Endothelial cell of umbilical vein (primary cell): Measurements from ENCODE around the gene ACYP2. TPM values are rescaled to one million over a fixed set of nuclear protein-coding genes. Genes with fewer than 3 reads are reported as not detected.

Source experiments
- BruUV-seq: library from RNA; stranded (reverse); fragments of 400-500 nt; replicated peaks from 2 replicates; lab custom pipeline; 2021; lab: Mats Ljungman, UMichigan
- CTCF ChIA-PET: fragments of 300-600, 350-600 bp; sonication (Branson Sonifier 250); formaldehyde crosslinking; loops from one replicate; lab custom pipeline; 2021; ENCODE audit warnings: antibody characterized with exemption, inconsistent platforms; lab: Charles Lee
- POLR2A ChIA-PET: fragments of 300-600, 350-600 bp; sonication (Branson Sonifier 250); formaldehyde crosslinking; loops from one replicate; lab custom pipeline; 2021; ENCODE audit warnings: antibody characterized with exemption, inconsistent platforms; lab: Charles Lee
- DNase-seq: peaks from one replicate; pipeline ENCODE4 v3.0.0-alpha.2; 2011; ENCODE audit warnings: low read depth, low spot score
- FAIRE-seq: peaks from 2 replicates; lab custom pipeline; 2011; peaks lifted over from hg19 to GRCh38; lab: Jason Lieb, UNC
- H2AFZ ChIP-seq: 2 replicates; pipeline ENCODE4 v1.6.0; 2012; ENCODE audit warnings: low read depth, low read length, control low read depth, inconsistent platforms
- H3K27ac ChIP-seq: 2 replicates; pipeline ENCODE4 v1.5.1; 2011; ENCODE audit warnings: low read depth, mild to moderate bottlenecking, control low read depth, low read length, moderate library complexity; ENCODE audit not compliant: insufficient read depth
- H3K27me3 ChIP-seq, 2 experiments: 2 replicates each; pipeline versions ENCODE4 v1.6.0 to v1.6.1; 2011; ENCODE audit warnings: low read length in 2 of 2, mixed read lengths in 1 of 2; ENCODE audit not compliant: control insufficient read depth in 2 of 2, insufficient read depth in 2 of 2
- H3K36me3 ChIP-seq, 2 experiments: 2 replicates in 1 of 2; 3 replicates in 1 of 2; pipeline ENCODE4 v1.5.1; 2011; ENCODE audit warnings: low read length in 2 of 2, mild to moderate bottlenecking in 1 of 2, moderate library complexity in 1 of 2; ENCODE audit not compliant: control insufficient read depth in 2 of 2, insufficient read depth in 2 of 2; ENCODE audit errors: extremely low read depth in 1 of 2
- H3K4me1 ChIP-seq: 3 replicates; pipeline ENCODE4 v1.5.1; 2011; ENCODE audit warnings: mild to moderate bottlenecking, low read length; ENCODE audit not compliant: control insufficient read depth, insufficient read depth; ENCODE audit errors: extremely low read depth
- H3K4me2 ChIP-seq: 2 replicates; pipeline ENCODE4 v1.6.1; 2011; ENCODE audit warnings: low read length, control low read depth, mixed read lengths; ENCODE audit not compliant: insufficient read depth
- H3K4me3 ChIP-seq, 3 experiments: fragments of 200-600 bp in 1 of 3; sonication (generic), shearing (Covaris generic) in 1 of 3; replicated peaks in 1 of 3; 2 replicates each; pipeline ENCODE4 v1.5.1; 2011 to 2016; ENCODE audit warnings: control low read depth in 3 of 3, low read length in 3 of 3, mild to moderate bottlenecking in 2 of 3, inconsistent platforms in 1 of 3, low read depth in 1 of 3, moderate library complexity in 1 of 3; ENCODE audit not compliant: insufficient read depth in 1 of 3
- H3K79me2 ChIP-seq: 2 replicates; pipeline ENCODE4 v1.6.0; 2012; ENCODE audit warnings: low read length, inconsistent platforms; ENCODE audit not compliant: control insufficient read depth, insufficient read depth
- H3K9ac ChIP-seq: replicated peaks from 2 replicates; pipeline ENCODE3; 2011; ENCODE audit warnings: low read length, control low read depth; ENCODE audit not compliant: insufficient read depth; ENCODE audit errors: extremely low read depth
- H3K9me1 ChIP-seq: replicated peaks from 3 replicates; pipeline ENCODE4 v1.6.0; 2011; ENCODE audit warnings: mild to moderate bottlenecking, low read length; ENCODE audit not compliant: control insufficient read depth, insufficient read depth; ENCODE audit errors: extremely low read depth
- H3K9me3 ChIP-seq: replicated peaks from 2 replicates; pipeline ENCODE4 v1.5.1; 2012; ENCODE audit warnings: low read length, inconsistent platforms; ENCODE audit not compliant: control insufficient read depth, insufficient read depth
- H4K20me1 ChIP-seq: replicated peaks from 2 replicates; pipeline ENCODE3; 2011; ENCODE audit warnings: mild to moderate bottlenecking, low read length; ENCODE audit not compliant: control insufficient read depth, insufficient read depth; ENCODE audit errors: extremely low read depth
- EZH2 ChIP-seq: IDR thresholded peaks from 2 replicates; pipeline ENCODE4 v1.6.1; 2012; ENCODE audit warnings: borderline replicate concordance, low read depth, mild to moderate bottlenecking, moderate library complexity, low read length, inconsistent platforms; ENCODE audit not compliant: severe bottlenecking
- FOS ChIP-seq: IDR thresholded peaks from 2 replicates; pipeline ENCODE4 v1.6.1; 2011; ENCODE audit warnings: mild to moderate bottlenecking, low read length, moderate library complexity, borderline replicate concordance; ENCODE audit not compliant: insufficient read depth
- GATA2 ChIP-seq: IDR thresholded peaks from 2 replicates; pipeline ENCODE4 v1.7.0; 2011; ENCODE audit warnings: low read depth, mild to moderate bottlenecking, moderate library complexity, mixed read lengths, low read length; ENCODE audit not compliant: insufficient read length, insufficient read depth
- JUN ChIP-seq: IDR thresholded peaks from 2 replicates; pipeline ENCODE4 v1.6.1; 2011; ENCODE audit warnings: borderline replicate concordance, low read depth; ENCODE audit not compliant: insufficient read length, insufficient read depth
- MYC ChIP-seq: IDR thresholded peaks from one replicate; pipeline ENCODE4 v1.6.1; 2011; ENCODE audit warnings: mild to moderate bottlenecking, low read depth, low read length
- POLR2A ChIP-seq: IDR thresholded peaks from 2 replicates; pipeline ENCODE4 v1.6.1; 2012; ENCODE audit warnings: low read depth, mild to moderate bottlenecking, control low read depth, low read length
- POLR2AphosphoS5 ChIP-seq: IDR thresholded peaks from 2 replicates; pipeline ENCODE4 v1.6.1; 2012; ENCODE audit warnings: low read depth, mild to moderate bottlenecking, control low read depth, low read length, moderate library complexity; ENCODE audit not compliant: insufficient read depth
- dilution Hi-C: fragments of 300-500 bp; cut with MboI; formaldehyde crosslinking; loops from one replicate; pipeline ENCODE4 v1.15.0; 2019; ENCODE audit warnings: low sequenced_read_pairs; ENCODE audit not compliant: extremely low pct_ligation_motif_present
- intact Hi-C: fragments of 100-400 bp; cut with micrococcal nuclease; formaldehyde crosslinking; loops from one replicate; pipeline ENCODE4 v1.10.0; 2022
- polyA plus RNA-seq, 4 experiments: library from polyadenylated mRNA; depleted of rRNA in 3 of 4; stranded (reverse) in 3 of 4; unstranded in 1 of 4; fragments of >200 nt; gene quantifications; 2 replicates each; pipeline versions ENCODE4 v1.2.1 to v1.2.3, GENCODE V29; 2011 to 2012; ENCODE audit warnings: missing spikeins in 1 of 4
- total RNA-seq: library from RNA; stranded (reverse); gene quantifications from 2 replicates; pipeline ENCODE4 v1.2.3, GENCODE V29; 2021
- TF ChIP-seq, protein P1 (sequence below): IDR thresholded peaks from 2 replicates; pipeline ENCODE4 v1.6.1; 2011; ENCODE audit not compliant: insufficient read depth, insufficient read length
- TF ChIP-seq, protein P2 (sequence below), 2 donors: IDR thresholded peaks; 1 replicate in 1 of 2; 2 replicates in 1 of 2; pipeline ENCODE4 v1.5.1; 2011; ENCODE audit warnings: low read length in 2 of 2, mild to moderate bottlenecking in 2 of 2, moderate library complexity in 2 of 2, control low read depth in 1 of 2, inconsistent platforms in 1 of 2, low read depth in 1 of 2; ENCODE audit not compliant: insufficient read depth in 1 of 2; ENCODE audit errors: extremely low read depth in 1 of 2

Gene ACYP2
- total and polyA plus RNA-seq, 2 donors (not counting 3 experiments of a cell fraction or from before 2014, with no cell fraction given): 3.9 to 7.9 TPM

DNA sequence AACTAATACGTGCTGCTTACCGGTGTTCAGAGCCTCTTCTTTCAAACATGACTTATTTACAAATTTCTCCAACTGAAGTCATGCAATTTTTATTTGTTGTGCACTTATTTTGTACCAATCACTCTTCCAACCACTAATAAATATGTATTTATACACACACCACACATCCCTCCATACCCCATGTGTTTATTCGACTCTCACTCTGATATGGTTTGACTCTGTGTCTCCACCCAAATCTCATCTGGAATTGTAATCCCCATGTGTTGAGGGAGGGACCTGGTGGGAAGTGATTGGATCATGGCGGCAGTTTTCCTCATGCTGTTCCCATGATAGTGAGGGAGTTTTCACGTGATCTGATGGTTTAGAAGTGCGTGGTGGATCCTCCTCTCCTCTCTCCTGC lies 49.5 kb upstream of the ACYP2 start:
- Histone ChIP-seq H3K9ac (no peak overlapping the region), H3K36me3 (no peaks in the 10 kb centered on the region), H3K79me2 (no peaks in the 10 kb centered on the region), H3K9me1 (no peaks in the 10 kb centered on the region), H3K4me2 (no peak overlapping the region), H3K4me1 (no peaks in the 10 kb centered on the region), H3K9me3 (no peaks in the 10 kb centered on the region), H3K4me3 (no peak overlapping the region), H2AFZ (no peak overlapping the region), H3K27me3 (no peaks in the 10 kb centered on the region), H4K20me1 (no peaks in the 10 kb centered on the region), H3K27ac (no peak overlapping the region)
- intact Hi-C loops (no loop called here), dilution Hi-C loops (no loop called here)
- ChIA-PET CTCF (no interaction called here), POLR2A (no interaction called here)
- TF ChIP-seq, protein P1, sequence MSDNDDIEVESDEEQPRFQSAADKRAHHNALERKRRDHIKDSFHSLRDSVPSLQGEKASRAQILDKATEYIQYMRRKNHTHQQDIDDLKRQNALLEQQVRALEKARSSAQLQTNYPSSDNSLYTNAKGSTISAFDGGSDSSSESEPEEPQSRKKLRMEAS: no peak
- TF ChIP-seq FOS (no peak), POLR2A (no peak), EZH2 (no peak), GATA2 (no peak), MYC (no peak), POLR2AphosphoS5 (no peak), JUN (no peak)
- TF ChIP-seq, protein P2, sequence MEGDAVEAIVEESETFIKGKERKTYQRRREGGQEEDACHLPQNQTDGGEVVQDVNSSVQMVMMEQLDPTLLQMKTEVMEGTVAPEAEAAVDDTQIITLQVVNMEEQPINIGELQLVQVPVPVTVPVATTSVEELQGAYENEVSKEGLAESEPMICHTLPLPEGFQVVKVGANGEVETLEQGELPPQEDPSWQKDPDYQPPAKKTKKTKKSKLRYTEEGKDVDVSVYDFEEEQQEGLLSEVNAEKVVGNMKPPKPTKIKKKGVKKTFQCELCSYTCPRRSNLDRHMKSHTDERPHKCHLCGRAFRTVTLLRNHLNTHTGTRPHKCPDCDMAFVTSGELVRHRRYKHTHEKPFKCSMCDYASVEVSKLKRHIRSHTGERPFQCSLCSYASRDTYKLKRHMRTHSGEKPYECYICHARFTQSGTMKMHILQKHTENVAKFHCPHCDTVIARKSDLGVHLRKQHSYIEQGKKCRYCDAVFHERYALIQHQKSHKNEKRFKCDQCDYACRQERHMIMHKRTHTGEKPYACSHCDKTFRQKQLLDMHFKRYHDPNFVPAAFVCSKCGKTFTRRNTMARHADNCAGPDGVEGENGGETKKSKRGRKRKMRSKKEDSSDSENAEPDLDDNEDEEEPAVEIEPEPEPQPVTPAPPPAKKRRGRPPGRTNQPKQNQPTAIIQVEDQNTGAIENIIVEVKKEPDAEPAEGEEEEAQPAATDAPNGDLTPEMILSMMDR (IDR thresholded peaks at IDR 0.05; ENCODE audit: extremely low read depth in 1 of 2, insufficient read depth in 1 of 2, low read depth in 1 of 2, low read length in 2 of 2): no peak
- no peak for FAIRE-seq
- BruUV-seq: no TSS peak
- no peak for DNase-seq
